HepG2 (cell line): ENCODE data around the gene RNASE13. TPM values are rescaled to one million over a fixed set of nuclear protein-coding genes. Genes with fewer than 3 reads are reported as not detected.

ENCODE experiments used
- CENPBD1 ChIP-seq: sonication (generic); formaldehyde crosslinking; IDR thresholded peaks from 2 replicates; pipeline ENCODE4 v1.8.0; 2022; ENCODE audit warnings: missing genetic modification reagents, low read depth, mild to moderate bottlenecking, borderline replicate concordance
- MXD4 ChIP-seq: IDR thresholded peaks from 2 replicates; pipeline ENCODE4 v1.6.1; 2016; ENCODE audit warnings: mild to moderate bottlenecking, missing biosample characterization, missing genetic modification reagents
- RBFOX2 ChIP-seq: fragments of 200-400 bp; formaldehyde crosslinking; IDR thresholded peaks from 2 replicates; pipeline ENCODE4 v1.6.1; 2017; ENCODE audit warnings: low read depth, mild to moderate bottlenecking, low read length
- REPIN1 ChIP-seq: sonication (generic); formaldehyde crosslinking; IDR thresholded peaks from 2 replicates; pipeline ENCODE4 v1.8.0; 2022; ENCODE audit warnings: missing genetic modification reagents, low read depth, mild to moderate bottlenecking, borderline replicate concordance
- ZBTB4 ChIP-seq: sonication (generic); formaldehyde crosslinking; IDR thresholded peaks from 2 replicates; pipeline ENCODE4 v1.4.0; 2020; ENCODE audit warnings: missing genetic modification reagents, mild to moderate bottlenecking, borderline replicate concordance
- ZFX ChIP-seq: sonication (generic); formaldehyde crosslinking; IDR thresholded peaks from 2 replicates; pipeline ENCODE4 v1.4.0; 2020; ENCODE audit warnings: mild to moderate bottlenecking, low read depth, missing genetic modification reagents, moderate library complexity
- ZNF296 ChIP-seq: sonication (generic); formaldehyde crosslinking; conservative IDR thresholded peaks from 2 replicates; pipeline ENCODE4 v1.5.0; 2020; ENCODE audit warnings: mild to moderate bottlenecking, missing genetic modification reagents
- ZNF609 ChIP-seq: sonication (generic); formaldehyde crosslinking; IDR thresholded peaks from 2 replicates; pipeline ENCODE4 v1.4.0; 2020; ENCODE audit warnings: mild to moderate bottlenecking, missing genetic modification reagents, borderline replicate concordance
- ZNF816 ChIP-seq: sonication (generic); formaldehyde crosslinking; IDR thresholded peaks from 2 replicates; pipeline ENCODE4 v1.8.0; 2022; ENCODE audit warnings: missing genetic modification reagents, mild to moderate bottlenecking, borderline replicate concordance
- polyA plus RNA-seq, 8 experiments: library from polyadenylated mRNA; depleted of rRNA in 3 of 8; stranded (reverse) in 7 of 8; unstranded in 1 of 8; fragments of >200 nt; fragmentation: Illumina TruSeq in 4 of 8; extraction: Trizol in 4 of 8; gene quantifications; 2 replicates each; pipeline versions ENCODE4 v1.2.1 to v1.2.3, GENCODE V29; 2011 to 2016; ENCODE audit warnings: low read depth in 4 of 8, missing spikeins in 1 of 8, mixed read lengths in 1 of 8; ENCODE audit not compliant: insufficient read depth in 1 of 8
- total RNA-seq, 5 experiments: library from RNA; depleted of rRNA; stranded (reverse); fragments of >200 nt; fragmentation: Illumina TruSeq; extraction: Trizol; gene quantifications; 2 replicates each; pipeline ENCODE4 v1.2.3, GENCODE V29; 2016; ENCODE audit warnings: low read depth in 1 of 5
- TF ChIP-seq, protein P1 (sequence below): sonication (generic); formaldehyde crosslinking; IDR thresholded peaks from 2 replicates; pipeline ENCODE4 v1.8.0; 2022; ENCODE audit warnings: mild to moderate bottlenecking, missing genetic modification reagents
- TF ChIP-seq, protein P2 (sequence below): sonication (generic); formaldehyde crosslinking; IDR thresholded peaks from 2 replicates; pipeline ENCODE4 v1.4.0; 2020; ENCODE audit warnings: missing genetic modification reagents
- TF ChIP-seq, protein P3 (sequence below): sonication (generic); formaldehyde crosslinking; IDR thresholded peaks from 2 replicates; pipeline ENCODE4 v1.4.0; 2020; ENCODE audit warnings: missing genetic modification reagents, borderline replicate concordance

RNASE13 gene
- total and polyA plus RNA-seq, 2 of the 13 experiments (the other 11 are each of a cell fraction or from before 2014, with no cell fraction given) = 1.0 TPM; not detected in 1

- no peak for TF ChIP-seq CENPBD1 (CRISPR knock-in tag)
- TF ChIP-seq REPIN1 (CRISPR knock-in tag) = no peak; the same call in 1 of the 2 replicates
- TF ChIP-seq ZFX (CRISPR knock-in tag) = peak; percentile 79
- TF ChIP-seq, protein P1, sequence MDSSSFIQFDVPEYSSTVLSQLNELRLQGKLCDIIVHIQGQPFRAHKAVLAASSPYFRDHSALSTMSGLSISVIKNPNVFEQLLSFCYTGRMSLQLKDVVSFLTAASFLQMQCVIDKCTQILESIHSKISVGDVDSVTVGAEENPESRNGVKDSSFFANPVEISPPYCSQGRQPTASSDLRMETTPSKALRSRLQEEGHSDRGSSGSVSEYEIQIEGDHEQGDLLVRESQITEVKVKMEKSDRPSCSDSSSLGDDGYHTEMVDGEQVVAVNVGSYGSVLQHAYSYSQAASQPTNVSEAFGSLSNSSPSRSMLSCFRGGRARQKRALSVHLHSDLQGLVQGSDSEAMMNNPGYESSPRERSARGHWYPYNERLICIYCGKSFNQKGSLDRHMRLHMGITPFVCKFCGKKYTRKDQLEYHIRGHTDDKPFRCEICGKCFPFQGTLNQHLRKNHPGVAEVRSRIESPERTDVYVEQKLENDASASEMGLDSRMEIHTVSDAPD (CRISPR knock-in tag) = no peak
- TF ChIP-seq, protein P2, sequence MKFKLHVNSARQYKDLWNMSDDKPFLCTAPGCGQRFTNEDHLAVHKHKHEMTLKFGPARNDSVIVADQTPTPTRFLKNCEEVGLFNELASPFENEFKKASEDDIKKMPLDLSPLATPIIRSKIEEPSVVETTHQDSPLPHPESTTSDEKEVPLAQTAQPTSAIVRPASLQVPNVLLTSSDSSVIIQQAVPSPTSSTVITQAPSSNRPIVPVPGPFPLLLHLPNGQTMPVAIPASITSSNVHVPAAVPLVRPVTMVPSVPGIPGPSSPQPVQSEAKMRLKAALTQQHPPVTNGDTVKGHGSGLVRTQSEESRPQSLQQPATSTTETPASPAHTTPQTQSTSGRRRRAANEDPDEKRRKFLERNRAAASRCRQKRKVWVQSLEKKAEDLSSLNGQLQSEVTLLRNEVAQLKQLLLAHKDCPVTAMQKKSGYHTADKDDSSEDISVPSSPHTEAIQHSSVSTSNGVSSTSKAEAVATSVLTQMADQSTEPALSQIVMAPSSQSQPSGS = peak; percentile 29; the same call in 1 of the 2 replicates
- peak; percentile 80; the same call in 1 of the 2 replicates for TF ChIP-seq ZNF816 (CRISPR knock-in tag)
- TF ChIP-seq, protein P3, sequence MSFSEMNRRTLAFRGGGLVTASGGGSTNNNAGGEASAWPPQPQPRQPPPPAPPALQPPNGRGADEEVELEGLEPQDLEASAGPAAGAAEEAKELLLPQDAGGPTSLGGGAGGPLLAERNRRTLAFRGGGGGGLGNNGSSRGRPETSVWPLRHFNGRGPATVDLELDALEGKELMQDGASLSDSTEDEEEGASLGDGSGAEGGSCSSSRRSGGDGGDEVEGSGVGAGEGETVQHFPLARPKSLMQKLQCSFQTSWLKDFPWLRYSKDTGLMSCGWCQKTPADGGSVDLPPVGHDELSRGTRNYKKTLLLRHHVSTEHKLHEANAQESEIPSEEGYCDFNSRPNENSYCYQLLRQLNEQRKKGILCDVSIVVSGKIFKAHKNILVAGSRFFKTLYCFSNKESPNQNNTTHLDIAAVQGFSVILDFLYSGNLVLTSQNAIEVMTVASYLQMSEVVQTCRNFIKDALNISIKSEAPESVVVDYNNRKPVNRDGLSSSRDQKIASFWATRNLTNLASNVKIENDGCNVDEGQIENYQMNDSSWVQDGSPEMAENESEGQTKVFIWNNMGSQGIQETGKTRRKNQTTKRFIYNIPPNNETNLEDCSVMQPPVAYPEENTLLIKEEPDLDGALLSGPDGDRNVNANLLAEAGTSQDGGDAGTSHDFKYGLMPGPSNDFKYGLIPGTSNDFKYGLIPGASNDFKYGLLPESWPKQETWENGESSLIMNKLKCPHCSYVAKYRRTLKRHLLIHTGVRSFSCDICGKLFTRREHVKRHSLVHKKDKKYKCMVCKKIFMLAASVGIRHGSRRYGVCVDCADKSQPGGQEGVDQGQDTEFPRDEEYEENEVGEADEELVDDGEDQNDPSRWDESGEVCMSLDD (CRISPR knock-in tag) = no peak
- TF ChIP-seq ZNF296 (CRISPR knock-in tag) = no peak
- TF ChIP-seq ZBTB4 (CRISPR knock-in tag) = no peak; the same call in 1 of the 2 replicates
- peak; percentile 67 for TF ChIP-seq RBFOX2
- TF ChIP-seq MXD4 (CRISPR knock-in tag) = peak; percentile 31; the same call in 1 of the 2 replicates
- peak; percentile 69 for TF ChIP-seq ZNF609 (CRISPR knock-in tag)
Measured at GRCh38 chr14:21069388-21070082, 34.9 kb upstream of the RNASE13 start (continued).
